MCF 10A (cell line): ENCODE results near the gene PTPN13. TPM values are rescaled to one million over a fixed set of nuclear protein-coding genes. Genes with fewer than 3 reads are reported as not detected.

Experiments used
- BruUV-seq: library from RNA; stranded (reverse); fragments of 400-500 nt; replicated peaks from 2 replicates; lab custom pipeline; 2021; lab: Mats Ljungman, UMichigan
- CTCF ChIA-PET: fragments of 300-600 bp; sonication (Branson Sonifier 250); formaldehyde crosslinking; extraction: SDS; loops from one replicate; lab custom pipeline; 2021; ENCODE audit warnings: antibody characterized with exemption, inconsistent platforms; lab: Yijun Ruan, JAX
- POLR2A ChIA-PET: fragments of 300-600, 350-650 bp; sonication (Branson Sonifier 250); formaldehyde crosslinking; extraction: SDS; loops from one replicate; lab custom pipeline; 2020; ENCODE audit warnings: antibody characterized with exemption, inconsistent platforms; lab: Yijun Ruan, JAX
- DNase-seq: peaks from one replicate; pipeline ENCODE4 v3.0.0-alpha.2; 2018; ENCODE audit not compliant: unreplicated experiment
- H3K27ac Mint-ChIP-seq: one replicate; pipeline ENCODE4 v1.8.0; 2022; ENCODE audit warnings: mild to moderate bottlenecking, low read depth, mixed read lengths; ENCODE audit not compliant: unreplicated experiment
- H3K27me3 Mint-ChIP-seq: one replicate; pipeline ENCODE4 v1.8.0; 2022; ENCODE audit warnings: mixed read lengths; ENCODE audit not compliant: insufficient read depth, unreplicated experiment
- H3K36me3 Mint-ChIP-seq: one replicate; pipeline ENCODE4 v1.8.0; 2022; ENCODE audit warnings: mild to moderate bottlenecking, moderate library complexity, mixed read lengths; ENCODE audit not compliant: insufficient read depth, unreplicated experiment
- H3K4me1 Mint-ChIP-seq: one replicate; pipeline ENCODE4 v1.8.0; 2022; ENCODE audit warnings: mixed read lengths; ENCODE audit not compliant: insufficient read depth, unreplicated experiment
- H3K4me3 Mint-ChIP-seq: one replicate; pipeline ENCODE4 v1.8.0; 2022; ENCODE audit warnings: mild to moderate bottlenecking, moderate library complexity, mixed read lengths; ENCODE audit not compliant: unreplicated experiment
- H3K9me3 Mint-ChIP-seq: one replicate; pipeline ENCODE4 v1.8.0; 2022; ENCODE audit warnings: mixed read lengths; ENCODE audit not compliant: unreplicated experiment
- CTCF ChIP-seq: fragments of 200-600 bp; IDR thresholded peaks from one replicate; pipeline ENCODE4 v1.8.0; 2022; ENCODE audit warnings: antibody characterized with exemption, mild to moderate bottlenecking; ENCODE audit not compliant: unreplicated experiment
- intact Hi-C: fragments of 100-400 bp; cut with micrococcal nuclease; formaldehyde crosslinking; loops from 2 replicates; pipeline ENCODE4 v1.14.1; 2022
- total RNA-seq: library from RNA; stranded (reverse); gene quantifications from 2 replicates; pipeline ENCODE4 v1.2.3, GENCODE V29; 2022

The PTPN13 gene
- total RNA-seq, 1 experiment from 2014 or later: 28.3 TPM

- BruUV-seq: no TSS peak
- H3K27ac Mint-ChIP-seq: peak overlapping the region; percentile 90
- DNase-seq: peak; percentile 62
- H3K9me3 Mint-ChIP-seq: no peaks in the 10 kb centered on the region
- ChIA-PET POLR2A (interaction anchor here (0.6 to 7.5 kb wide), 31 partner anchors 8 to 827 kb away, joined by 3 to 182 read pairs (median 4); partner anchors contain the start of genes C4orf36 and NUDT9), CTCF (interaction anchor here (1.0 to 4.5 kb wide), 9 partner anchors 9 to 114 kb away, joined by 3 to 28 read pairs (median 5); no protein-coding TSS in a partner anchor)
- no peak for TF ChIP-seq CTCF
- intact Hi-C loops: loop anchor here (1.0 to 10.0 kb wide), 4 partner anchors 73 to 300 kb away; no protein-coding TSS in a partner anchor
- peaks cover 6% of the 10 kb centered on the region for H3K36me3 Mint-ChIP-seq
- H3K4me3 Mint-ChIP-seq: peak overlapping the region; percentile 97
- H3K27me3 Mint-ChIP-seq: no peaks in the 10 kb centered on the region
- H3K4me1 Mint-ChIP-seq: peaks cover 31% of the 10 kb centered on the region
Measured at GRCh38 chr4:86595426-86595805, 1.3 kb downstream of the PTPN13 start.

DNA sequence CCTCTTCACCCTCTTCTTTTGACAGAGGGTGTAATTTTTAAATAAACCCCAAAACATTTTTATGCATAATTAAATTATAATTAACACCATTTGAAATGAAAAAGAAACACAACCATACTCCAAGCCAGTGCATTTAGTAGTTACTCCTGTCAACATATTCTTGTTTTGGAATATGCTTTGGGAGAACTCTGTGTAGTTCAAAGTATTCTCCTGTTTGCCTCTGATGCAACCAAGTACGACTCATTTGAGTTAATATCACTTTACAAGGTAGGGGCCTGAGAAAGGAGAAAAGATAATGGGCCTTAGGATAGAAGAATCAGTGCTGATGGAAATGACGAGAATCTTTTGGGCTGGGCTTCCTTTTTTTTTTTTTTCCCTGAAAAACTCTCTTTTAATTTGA, 2.7 kb downstream of the PTPN13 start:
- Mint-ChIP-seq H3K9me3 (no peaks in the 10 kb centered on the region), H3K36me3 (peaks cover 6% of the 10 kb centered on the region), H3K27me3 (no peaks in the 10 kb centered on the region), H3K27ac (peak overlapping the region; percentile 90), H3K4me1 (peaks cover 34% of the 10 kb centered on the region), H3K4me3 (peak overlapping the region; percentile 97)
- peak; percentile 38 for DNase-seq
- POLR2A ChIA-PET: interaction anchor here (0.6 to 7.5 kb wide), 17 partner anchors 10 to 298 kb away, joined by 3 to 182 read pairs (median 5); no protein-coding TSS in a partner anchor
- intact Hi-C loops: loop anchor here (5.0 to 10.0 kb wide), 2 partner anchors 110 to 158 kb away; no protein-coding TSS in a partner anchor
- CTCF ChIA-PET: interaction anchor here (0.7 to 4.5 kb wide), 6 partner anchors 10 to 100 kb away, joined by 3 to 28 read pairs (median 6); no protein-coding TSS in a partner anchor
- BruUV-seq: no TSS peak
- no peak for TF ChIP-seq CTCF

- no TSS peak for BruUV-seq
- no peak for DNase-seq
- Mint-ChIP-seq H3K4me3 (no peak overlapping the region), H3K27me3 (no peaks in the 10 kb centered on the region), H3K36me3 (peaks cover under 1% of the 10 kb centered on the region), H3K4me1 (peaks cover 33% of the 10 kb centered on the region), H3K27ac (peak overlapping the region; percentile 23), H3K9me3 (no peaks in the 10 kb centered on the region)
- POLR2A ChIA-PET: interaction anchor here (0.8 to 2.4 kb wide), 6 partner anchors 8 to 231 kb away, joined by 3 to 8 read pairs (median 4); no protein-coding TSS in a partner anchor
- intact Hi-C loops: no loop called here
- no peak for TF ChIP-seq CTCF
- CTCF ChIA-PET: interaction anchor here (0.6 to 1.6 kb wide), 5 partner anchors 43 to 230 kb away, joined by 3 to 4 read pairs (median 3); no protein-coding TSS in a partner anchor
Measured at GRCh38 chr4:86600007-86600653, 6.0 kb downstream of the PTPN13 start.

DNA sequence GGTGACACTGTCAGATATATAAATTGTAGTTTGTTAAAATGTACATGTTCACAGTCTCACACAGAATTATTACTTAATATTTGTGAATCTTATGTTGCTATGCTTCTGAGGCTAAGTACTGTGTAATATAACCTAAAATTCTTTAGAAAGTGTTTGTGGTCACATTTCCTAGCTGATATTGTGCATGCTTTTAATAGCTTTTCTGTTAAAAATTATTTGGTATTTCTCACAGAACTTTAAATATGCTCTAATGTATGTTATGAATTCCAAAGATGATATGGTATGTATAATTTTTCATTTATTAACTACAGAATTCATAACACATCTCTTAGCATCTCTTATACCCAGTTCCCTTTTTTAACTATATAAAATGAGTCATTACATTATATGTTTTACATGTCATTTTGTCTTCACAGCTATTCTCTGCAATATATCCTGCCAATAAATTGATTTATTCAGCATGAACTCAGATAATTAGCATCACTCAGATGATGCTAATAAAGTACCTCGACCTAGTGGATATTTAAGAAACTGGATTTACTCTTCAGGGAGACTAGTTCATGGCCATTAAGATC, 9.3 kb downstream of the PTPN13 start:
- BruUV-seq: no TSS peak
- no peaks in the 10 kb centered on the region for H3K27me3 Mint-ChIP-seq
- intact Hi-C loops: no loop called here
- no peak overlapping the region for H3K4me3 Mint-ChIP-seq
- ChIA-PET CTCF (interaction anchor here (0.8 to 1.7 kb wide), 2 partner anchors 16 to 105 kb away, joined by 3 to 7 read pairs; no protein-coding TSS in a partner anchor), POLR2A (interaction anchor here (1.6 to 5.2 kb wide), 3 partner anchors 9 to 22 kb away, joined by 3 to 60 read pairs (median 7); partner anchors contain the start of gene PTPN13)
- TF ChIP-seq CTCF: no peak
- no peak overlapping the region for H3K27ac Mint-ChIP-seq
- no peaks in the 10 kb centered on the region for H3K36me3 Mint-ChIP-seq
- H3K4me1 Mint-ChIP-seq: peaks cover 28% of the 10 kb centered on the region
- DNase-seq: no peak
- H3K9me3 Mint-ChIP-seq: no peaks in the 10 kb centered on the region
